BJ (cell line): ENCODE measurements around the gene PCNT. TPM values are rescaled to one million over a fixed set of nuclear protein-coding genes. Genes with fewer than 3 reads are reported as not detected.

Experiments used
- CTCF ChIA-PET: fragments of 350-600 bp; formaldehyde crosslinking; extraction: SDS; loops from one replicate; lab custom pipeline; 2021; ENCODE audit warnings: antibody characterized with exemption, inconsistent platforms; lab: Yijun Ruan, JAX
- POLR2A ChIA-PET: fragments of 300-600 bp; sonication (Branson Sonifier 250); formaldehyde crosslinking; extraction: SDS; loops from one replicate; lab custom pipeline; 2021; ENCODE audit warnings: antibody characterized with exemption; lab: Charles Lee
- DNase-seq: peaks from one replicate; pipeline ENCODE4 v3.0.0-alpha.2; 2011; ENCODE audit warnings: low read depth
- H3K27me3 ChIP-seq: 2 replicates; pipeline ENCODE4 v1.6.0; 2011; ENCODE audit warnings: low read length; ENCODE audit not compliant: control insufficient read depth, insufficient read depth
- H3K36me3 ChIP-seq: 2 replicates; pipeline ENCODE4 v1.5.1; 2011; ENCODE audit warnings: low read length; ENCODE audit not compliant: control insufficient read depth, insufficient read depth
- H3K4me3 ChIP-seq: 2 replicates; pipeline ENCODE4 v1.5.1; 2011; ENCODE audit warnings: low read depth, mild to moderate bottlenecking, control low read depth, low read length
- CTCF ChIP-seq: IDR thresholded peaks from 2 replicates; pipeline ENCODE4 v1.5.1; 2011; ENCODE audit warnings: low read depth, mild to moderate bottlenecking, control low read depth, inconsistent platforms, low read length, moderate library complexity; ENCODE audit not compliant: insufficient read depth
- polyA plus RNA-seq: library from polyadenylated mRNA; depleted of rRNA; stranded (reverse); fragments of >200 nt; gene quantifications from 2 replicates; pipeline ENCODE4 v1.2.3, GENCODE V29; 2011

The PCNT gene
- polyA plus RNA-seq, 1 experiment = 11.0 TPM

DNA sequence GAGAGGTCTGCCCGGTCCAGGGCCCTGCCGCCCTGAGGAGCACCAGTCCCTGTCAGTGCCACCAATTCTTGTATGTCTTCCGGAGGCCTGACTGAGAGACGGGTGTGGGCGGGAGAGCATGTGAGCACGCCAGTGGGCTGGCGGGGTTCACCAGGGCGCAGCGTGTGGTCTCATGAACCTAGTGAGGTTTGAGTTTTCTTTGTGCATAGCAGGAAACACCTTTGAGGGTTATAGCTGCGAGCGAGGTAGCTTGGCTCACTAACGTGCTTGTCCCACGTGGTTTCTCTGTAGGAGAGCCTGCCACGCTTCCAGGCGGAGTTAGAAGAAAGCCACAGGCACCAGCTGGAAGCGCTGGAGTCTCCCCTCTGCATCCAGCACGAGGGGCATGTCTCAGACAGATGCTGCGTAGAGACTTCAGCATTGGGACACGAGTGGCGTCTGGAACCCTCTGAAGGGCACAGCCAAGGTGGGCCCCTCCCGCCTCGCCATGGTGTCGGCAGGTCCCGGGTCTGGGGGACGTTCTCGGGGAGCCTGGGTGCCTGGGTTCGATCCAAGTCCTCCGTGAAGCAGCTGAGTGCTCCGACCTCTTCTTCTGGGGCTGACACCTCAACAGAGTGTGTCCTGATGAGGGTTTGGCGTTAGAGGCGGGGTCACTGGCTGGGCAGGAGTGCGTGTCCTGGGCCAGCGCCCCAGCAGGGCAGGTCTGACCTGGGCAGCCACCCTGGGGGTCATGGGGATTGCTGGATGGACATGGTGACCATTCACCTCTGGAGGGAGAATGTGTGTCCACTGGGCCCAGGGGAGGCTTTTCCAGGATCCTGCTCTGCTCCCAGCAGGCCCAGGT, 31.4 kb downstream of the PCNT start:
- ChIA-PET POLR2A (no interaction called here), CTCF (no interaction called here)
- H3K27me3 ChIP-seq = no peaks in the 10 kb centered on the region
- no peak for TF ChIP-seq CTCF
- no peak overlapping the region for H3K4me3 ChIP-seq
- DNase-seq = no peak
- peaks cover 44% of the 10 kb centered on the region for H3K36me3 ChIP-seq

GRCh38 chr21:46356005-46356338, 32.0 kb downstream of the PCNT start:
- H3K36me3 ChIP-seq = peaks cover 40% of the 10 kb centered on the region
- CTCF ChIA-PET = no interaction called here

DNA sequence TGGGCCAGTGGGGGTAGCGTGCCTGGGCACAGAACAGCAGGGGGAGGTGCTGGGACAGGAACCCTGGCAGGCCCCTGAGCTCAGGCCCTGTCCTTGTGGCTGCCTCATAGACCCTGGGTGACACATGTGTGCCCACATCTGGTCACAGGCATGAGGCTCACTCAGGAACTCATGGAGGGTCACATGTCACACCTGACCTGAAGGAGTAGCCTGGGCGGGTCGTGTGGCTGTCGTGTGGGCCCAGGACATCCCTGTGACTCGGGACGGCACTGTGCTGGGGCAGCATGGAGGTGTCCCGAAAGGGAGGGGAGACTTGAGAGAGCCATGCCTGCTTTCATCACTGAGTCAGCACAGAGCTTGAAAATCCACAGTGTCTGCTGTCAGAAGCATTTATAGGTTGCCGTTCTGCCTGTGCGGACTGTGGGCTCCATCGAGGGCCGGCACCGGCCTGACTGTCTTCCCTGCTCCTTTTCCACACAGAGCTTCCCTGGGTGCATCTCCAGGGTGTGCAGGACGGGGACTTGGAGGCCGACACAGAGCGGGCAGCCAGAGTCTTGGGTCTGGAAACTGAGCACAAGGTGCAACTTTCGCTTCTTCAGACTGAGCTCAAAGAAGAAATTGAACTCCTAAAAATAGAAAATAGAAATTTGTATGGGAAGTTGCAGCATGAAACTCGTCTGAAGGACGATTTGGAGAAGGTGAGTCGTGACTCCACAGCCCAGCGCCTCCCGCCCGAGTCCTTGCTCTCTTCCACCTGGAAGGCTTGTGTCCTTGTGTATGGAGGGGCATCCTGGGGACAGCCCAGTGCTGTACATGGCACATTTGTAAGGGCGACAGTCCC, 32.8 kb downstream of the PCNT start:
- CTCF ChIA-PET = interaction anchor here (0.6 kb wide), 1 partner anchor 40 kb away, joined by 3 read pairs; no protein-coding TSS in a partner anchor
- Histone ChIP-seq H3K27me3 (no peaks in the 10 kb centered on the region), H3K36me3 (peaks cover 36% of the 10 kb centered on the region), H3K4me3 (no peak overlapping the region)
- POLR2A ChIA-PET = no interaction called here
- no peak for DNase-seq
- no peak for TF ChIP-seq CTCF

More at GRCh38 chr21:46356005-46356338, 32.0 kb downstream of the PCNT start:
- POLR2A ChIA-PET = no interaction called here
- no peak for DNase-seq
- H3K27me3 ChIP-seq = no peaks in the 10 kb centered on the region
- TF ChIP-seq CTCF = no peak
- H3K4me3 ChIP-seq = no peak overlapping the region

GRCh38 chr21:46357335-46357604, 33.3 kb downstream of the PCNT start:
- ChIA-PET CTCF (no interaction called here), POLR2A (no interaction called here)
- peaks cover 33% of the 10 kb centered on the region for H3K36me3 ChIP-seq
- no peak for TF ChIP-seq CTCF
- no peaks in the 10 kb centered on the region for H3K27me3 ChIP-seq
- no peak for DNase-seq
- no peak overlapping the region for H3K4me3 ChIP-seq

- TF ChIP-seq CTCF = no peak
- H3K27me3 ChIP-seq = no peaks in the 10 kb centered on the region
- no peak for DNase-seq
- H3K36me3 ChIP-seq = peaks cover 30% of the 10 kb centered on the region
- H3K4me3 ChIP-seq = no peak overlapping the region
- ChIA-PET POLR2A (no interaction called here), CTCF (no interaction called here)
Measured at GRCh38 chr21:46357684-46358425, 33.9 kb downstream of the PCNT start.
